Measurements from ENCODE around the gene SMAD4. TPM values are rescaled to one million over a fixed set of nuclear protein-coding genes. Genes with fewer than 3 reads are reported as not detected.

SMAD4 gene
- polyA plus RNA-seq, 2 of the 4 experiments (the other 2 are of a cell fraction), result 52.1 to 107 TPM

DNA sequence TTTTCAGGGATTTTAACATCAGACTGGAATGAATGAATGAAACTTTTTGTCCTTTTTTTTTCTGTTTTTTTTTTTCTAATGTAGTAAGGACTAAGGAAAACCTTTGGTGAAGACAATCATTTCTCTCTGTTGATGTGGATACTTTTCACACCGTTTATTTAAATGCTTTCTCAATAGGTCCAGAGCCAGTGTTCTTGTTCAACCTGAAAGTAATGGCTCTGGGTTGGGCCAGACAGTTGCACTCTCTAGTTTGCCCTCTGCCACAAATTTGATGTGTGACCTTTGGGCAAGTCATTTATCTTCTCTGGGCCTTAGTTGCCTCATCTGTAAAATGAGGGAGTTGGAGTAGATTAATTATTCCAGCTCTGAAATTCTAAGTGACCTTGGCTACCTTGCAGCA lies 53.4 kb downstream of the SMAD4 start:
- POLR2A ChIA-PET, result no interaction called here
- Histone ChIP-seq H3K4me3 (no peak overlapping the region), H3K9me3 (no peaks in the 10 kb centered on the region; the same call in 2 of the 3 replicates), H3K4me2 (no peak overlapping the region), H3K27ac (no peak overlapping the region), H3K4me1 (no peaks in the 10 kb centered on the region)
- no peak for TF ChIP-seq CHD2 (IDR thresholded peaks at IDR 0.05; ENCODE audit: low read length, partially characterized antibody)
- no peak for TF ChIP-seq RFX5 (IDR thresholded peaks at IDR 0.05)
- TF ChIP-seq ZFP36 (IDR thresholded peaks at IDR 0.05; ENCODE audit: borderline replicate concordance, partially characterized antibody), result no peak
- TF ChIP-seq HOXB13 (CRISPR knock-in tag; IDR thresholded peaks at IDR 0.05; ENCODE audit: low read depth), result no peak
- no peak for FAIRE-seq
- CTCF ChIA-PET, result no interaction called here
- DNase-seq (ENCODE audit: low read depth in 1 of 2, low spot score in 1 of 2), result no peak
- ATAC-seq, result no peak
- 90% methylated on average over 1 of the region's 1 CpG for WGBS (ENCODE audit: missing lambda C conversion rate)

DNA sequence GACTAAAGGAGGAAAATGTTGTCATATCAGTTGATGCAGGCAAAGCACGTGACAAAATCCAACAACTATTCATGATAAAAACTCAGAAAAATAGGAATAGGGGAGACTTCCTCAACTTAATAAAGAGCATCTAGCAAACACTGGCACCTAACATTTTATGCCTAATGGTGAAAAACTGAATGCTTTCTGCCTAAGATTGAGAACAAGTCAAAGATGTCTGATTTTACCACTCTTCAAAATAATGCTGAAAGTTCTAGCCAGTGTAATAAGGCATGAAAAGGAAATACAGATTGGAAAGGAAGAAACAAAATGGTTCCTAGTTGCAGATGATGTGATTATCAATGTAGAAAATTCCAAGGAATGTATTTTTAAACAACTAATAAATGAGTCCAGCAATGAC lies 58.4 kb downstream of the SMAD4 start:
- FAIRE-seq (no peak), ATAC-seq (no peak), DNase-seq (ENCODE audit: low read depth in 1 of 2, low spot score in 1 of 2) (no peak)
- TF ChIP-seq GATA3 (IDR thresholded peaks at IDR 0.05; ENCODE audit: borderline replicate concordance), result no peak
- TF ChIP-seq, protein P1, sequence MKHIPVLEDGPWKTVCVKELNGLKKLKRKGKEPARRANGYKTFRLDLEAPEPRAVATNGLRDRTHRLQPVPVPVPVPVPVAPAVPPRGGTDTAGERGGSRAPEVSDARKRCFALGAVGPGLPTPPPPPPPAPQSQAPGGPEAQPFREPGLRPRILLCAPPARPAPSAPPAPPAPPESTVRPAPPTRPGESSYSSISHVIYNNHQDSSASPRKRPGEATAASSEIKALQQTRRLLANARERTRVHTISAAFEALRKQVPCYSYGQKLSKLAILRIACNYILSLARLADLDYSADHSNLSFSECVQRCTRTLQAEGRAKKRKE (CRISPR knock-in tag; IDR thresholded peaks at IDR 0.05; ENCODE audit: low read depth), result no peak
- TF ChIP-seq, protein P2, sequence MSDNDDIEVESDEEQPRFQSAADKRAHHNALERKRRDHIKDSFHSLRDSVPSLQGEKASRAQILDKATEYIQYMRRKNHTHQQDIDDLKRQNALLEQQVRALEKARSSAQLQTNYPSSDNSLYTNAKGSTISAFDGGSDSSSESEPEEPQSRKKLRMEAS (IDR thresholded peaks at IDR 0.05), result no peak
- TF ChIP-seq POLR2AphosphoS2 (conservative IDR thresholded peaks at IDR 0.05; ENCODE audit: low read length), result no peak
- no peak for TF ChIP-seq KDM1A (IDR thresholded peaks at IDR 0.05; ENCODE audit: low read depth)
- TF ChIP-seq MAFK (IDR thresholded peaks at IDR 0.05; ENCODE audit: partially characterized antibody), result no peak
- TF ChIP-seq CEBPB (IDR thresholded peaks at IDR 0.05), result no peak
- TF ChIP-seq FOSL2 (IDR thresholded peaks at IDR 0.05), result no peak
- TF ChIP-seq FOSL2 (CRISPR knock-in tag; IDR thresholded peaks at IDR 0.05), result no peak
- TF ChIP-seq RNF2 (IDR thresholded peaks at IDR 0.05; ENCODE audit: borderline replicate concordance, low read depth), result no peak
- ChIA-PET CTCF (no interaction called here), POLR2A (no interaction called here)
- WGBS (ENCODE audit: missing lambda C conversion rate), result 91% methylated on average over 1 of the region's 1 CpG
- Histone ChIP-seq H3K4me2 (no peak overlapping the region), H3K4me1 (no peaks in the 10 kb centered on the region), H3K4me3 (no peak overlapping the region), H3K9me3 (no peaks in the 10 kb centered on the region; the same call in 2 of the 3 replicates), H3K27ac (no peak overlapping the region)

DNA sequence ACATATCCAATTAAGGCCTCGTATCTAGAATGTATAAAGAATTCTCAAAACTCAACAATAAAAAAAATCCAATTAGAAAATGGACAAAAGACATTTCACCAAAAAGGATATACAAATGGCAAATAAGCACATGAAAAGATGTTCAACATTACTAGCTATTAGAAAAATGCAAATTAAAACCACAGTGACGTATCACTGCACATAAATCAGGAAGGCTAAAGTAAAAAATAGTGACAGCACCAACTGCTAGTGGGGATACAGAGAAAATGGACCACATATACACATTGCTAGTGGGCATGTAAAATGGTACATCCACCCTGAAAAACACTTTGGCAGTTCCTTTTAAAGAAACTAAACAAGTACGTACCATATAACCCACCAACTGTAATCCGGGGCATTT lies 59.7 kb downstream of the SMAD4 start:
- Histone ChIP-seq H3K27ac (no peak overlapping the region), H3K4me2 (no peak overlapping the region), H3K4me1 (no peaks in the 10 kb centered on the region), H3K4me3 (no peak overlapping the region), H3K9me3 (no peaks in the 10 kb centered on the region; the same call in 2 of the 3 replicates)
- 97% methylated on average over 4 of the region's 4 CpGs for WGBS (ENCODE audit: missing lambda C conversion rate)
- ATAC-seq (no peak), FAIRE-seq (no peak), DNase-seq (ENCODE audit: low read depth in 1 of 2, low spot score in 1 of 2) (no peak)
- ChIA-PET CTCF (interaction anchor here (1.3 kb wide), 1 partner anchor 20 kb away, joined by 3 read pairs; no protein-coding TSS in a partner anchor), POLR2A (no interaction called here)
- no peak for TF ChIP-seq MAFK (IDR thresholded peaks at IDR 0.05; ENCODE audit: partially characterized antibody)
- TF ChIP-seq, protein P3, sequence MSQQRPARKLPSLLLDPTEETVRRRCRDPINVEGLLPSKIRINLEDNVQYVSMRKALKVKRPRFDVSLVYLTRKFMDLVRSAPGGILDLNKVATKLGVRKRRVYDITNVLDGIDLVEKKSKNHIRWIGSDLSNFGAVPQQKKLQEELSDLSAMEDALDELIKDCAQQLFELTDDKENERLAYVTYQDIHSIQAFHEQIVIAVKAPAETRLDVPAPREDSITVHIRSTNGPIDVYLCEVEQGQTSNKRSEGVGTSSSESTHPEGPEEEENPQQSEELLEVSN (IDR thresholded peaks at IDR 0.05; ENCODE audit: borderline replicate concordance, low read depth), result no peak

DNA sequence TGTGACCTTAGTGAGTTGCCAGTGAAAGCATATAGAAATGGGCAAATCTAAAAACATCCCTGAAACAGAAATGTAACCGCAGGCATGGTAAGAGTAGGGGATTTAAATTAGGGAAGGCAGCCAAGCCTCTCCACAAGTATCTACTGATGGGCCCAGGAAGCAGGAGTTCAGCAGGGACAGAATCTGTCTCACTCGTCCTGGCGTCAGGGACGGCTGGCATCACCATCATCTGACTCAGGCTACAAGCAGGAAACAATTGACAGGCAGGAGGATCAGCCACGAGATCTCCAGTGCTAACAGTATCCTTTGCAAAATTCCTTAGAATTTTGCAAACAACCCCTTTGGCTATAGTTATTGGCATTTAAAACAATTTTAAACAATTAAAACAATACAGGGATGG lies 61.3 kb downstream of the SMAD4 start:
- H3K9me3 ChIP-seq, result no peaks in the 10 kb centered on the region; the same call in 2 of the 3 replicates
- TF ChIP-seq CBX8 (IDR thresholded peaks at IDR 0.05) (no peak), ZNF302 (CRISPR knock-in tag; IDR thresholded peaks at IDR 0.05) (no peak), RCOR1 (IDR thresholded peaks at IDR 0.05; ENCODE audit: low read depth, low read length) (no peak), TP53 (CRISPR knock-in tag; IDR thresholded peaks at IDR 0.05) (no peak)
- DNase-seq (ENCODE audit: low read depth in 1 of 2, low spot score in 1 of 2), result no peak
- no peak overlapping the region for H3K4me3 ChIP-seq
- no peak overlapping the region for H3K4me2 ChIP-seq
- ChIA-PET POLR2A (no interaction called here), CTCF (no interaction called here)
- 80% methylated on average over 5 of the region's 5 CpGs for WGBS (ENCODE audit: missing lambda C conversion rate)
- H3K4me1 ChIP-seq, result no peaks in the 10 kb centered on the region
- peak; percentile 24 to 30; a peak in 2 of 6 replicates for ATAC-seq
- no peak overlapping the region for H3K27ac ChIP-seq
- FAIRE-seq, result no peak
